GM10847 (cell line): Measurements from ENCODE around the gene ANKFN1.

ENCODE experiments used
- POLR2A ChIP-seq: IDR thresholded peaks from 2 replicates; pipeline ENCODE4 v1.6.1; 2011; ENCODE audit not compliant: insufficient read length; ENCODE audit errors: extremely low read depth

The ANKFN1 gene

DNA sequence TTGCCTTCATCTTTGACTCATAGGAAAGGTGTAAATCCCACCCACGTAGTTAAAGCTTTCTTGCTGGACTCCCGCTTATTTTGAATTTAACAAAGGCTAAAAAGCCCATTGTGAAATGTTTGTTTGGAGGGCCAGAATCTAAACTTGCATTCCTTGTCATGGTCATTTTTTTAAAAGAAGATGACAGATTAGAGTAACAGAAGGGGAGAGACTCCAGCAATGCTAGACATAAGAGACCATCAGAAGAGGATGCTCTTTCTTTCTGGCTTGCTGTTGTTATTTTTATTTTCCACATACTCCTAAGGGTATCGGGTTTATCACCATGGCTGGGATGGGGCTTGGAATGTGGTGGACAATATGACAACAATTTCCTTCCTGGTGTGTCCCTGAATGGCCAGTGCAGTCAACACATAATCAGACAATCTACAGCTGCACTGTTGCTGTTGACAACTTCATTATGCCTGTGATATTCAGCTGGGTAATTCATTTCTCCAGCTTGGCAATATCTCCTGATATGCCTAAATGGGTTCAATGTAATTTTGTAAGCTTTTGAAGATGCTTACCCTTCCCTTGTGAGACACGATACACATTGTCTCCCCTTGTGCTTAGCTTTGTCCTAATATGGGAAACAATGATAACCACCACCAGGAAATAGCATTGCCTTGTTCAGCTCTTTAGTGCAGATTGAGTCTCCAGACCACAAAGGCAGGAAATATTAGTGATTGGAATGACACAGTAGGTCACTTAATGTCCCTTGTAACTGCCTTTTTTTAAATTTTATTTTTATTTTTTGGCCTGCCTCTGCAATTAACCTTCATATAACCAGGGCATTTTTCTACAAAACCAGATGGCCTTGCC, 164.3 kb downstream of the ANKFN1 start:
- TF ChIP-seq POLR2A = no peak

- TF ChIP-seq POLR2A = no peak
Observed at GRCh38 chr17:56319531-56319930, 166.3 kb downstream of the ANKFN1 start.

GRCh38 chr17:56320443-56320842, 167.2 kb downstream of the ANKFN1 start:
- no peak for TF ChIP-seq POLR2A

DNA sequence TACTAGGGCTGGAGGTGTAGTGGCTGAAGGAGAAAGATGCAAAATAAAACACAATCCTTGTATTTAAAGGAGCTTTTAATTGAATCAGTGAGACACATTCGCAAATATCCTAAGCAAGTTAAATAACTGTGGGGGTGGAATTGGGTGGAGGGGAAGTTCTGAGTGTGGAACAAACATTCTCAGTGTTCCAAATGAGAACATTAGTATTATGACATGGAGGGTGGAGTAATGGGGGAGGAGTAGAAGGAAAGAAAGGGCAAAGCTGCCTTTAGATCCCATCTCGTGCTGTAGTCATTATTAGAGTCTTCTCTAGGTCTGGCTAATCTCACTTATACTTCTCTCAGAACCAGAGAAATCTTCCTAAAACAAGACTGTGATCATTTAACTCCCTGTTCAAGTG, 169.7 kb downstream of the ANKFN1 start:
- TF ChIP-seq POLR2A = no peak

DNA sequence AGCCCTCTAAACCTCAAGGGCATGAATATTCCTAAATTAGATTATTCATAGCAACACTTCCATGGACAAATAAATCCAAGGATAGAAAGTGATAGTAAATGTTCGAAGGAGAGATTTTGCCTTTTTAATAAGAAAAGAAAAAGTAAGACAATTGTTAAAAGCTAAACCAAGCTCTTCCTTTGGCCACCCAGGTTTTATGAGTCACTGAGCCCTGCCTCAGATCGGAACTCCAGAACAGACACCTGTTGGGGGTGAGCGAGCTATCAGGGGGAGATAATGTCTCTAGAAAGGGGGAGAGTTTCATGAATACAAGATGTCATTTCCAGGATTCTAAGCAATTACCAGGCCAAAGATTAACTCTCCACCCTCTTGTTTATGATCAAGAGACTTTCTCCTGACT, 171.4 kb downstream of the ANKFN1 start:
- TF ChIP-seq POLR2A = no peak

- TF ChIP-seq POLR2A = no peak
Observed at GRCh38 chr17:56325313-56326000, 172.2 kb downstream of the ANKFN1 start.

DNA sequence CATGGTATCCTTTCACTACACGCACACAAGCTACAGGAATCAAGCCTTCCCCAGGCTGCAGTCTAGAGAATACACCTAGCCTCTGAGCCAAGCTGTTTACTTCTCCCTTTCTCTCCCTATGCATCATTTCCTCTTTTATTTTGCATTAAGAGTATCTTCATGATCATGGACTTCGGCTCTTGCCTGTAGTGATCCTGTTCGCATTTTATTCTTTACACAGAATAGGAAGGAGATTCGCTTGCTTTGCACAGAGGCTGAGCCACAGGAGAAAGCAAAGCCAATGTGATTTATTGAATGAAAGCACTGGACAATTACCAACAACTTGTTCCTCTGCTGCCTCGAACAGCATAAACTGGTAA, 172.7 kb downstream of the ANKFN1 start:
- TF ChIP-seq POLR2A = no peak

- no peak for TF ChIP-seq POLR2A
Observed at GRCh38 chr17:56347639-56348038, 194.4 kb downstream of the ANKFN1 start.

DNA sequence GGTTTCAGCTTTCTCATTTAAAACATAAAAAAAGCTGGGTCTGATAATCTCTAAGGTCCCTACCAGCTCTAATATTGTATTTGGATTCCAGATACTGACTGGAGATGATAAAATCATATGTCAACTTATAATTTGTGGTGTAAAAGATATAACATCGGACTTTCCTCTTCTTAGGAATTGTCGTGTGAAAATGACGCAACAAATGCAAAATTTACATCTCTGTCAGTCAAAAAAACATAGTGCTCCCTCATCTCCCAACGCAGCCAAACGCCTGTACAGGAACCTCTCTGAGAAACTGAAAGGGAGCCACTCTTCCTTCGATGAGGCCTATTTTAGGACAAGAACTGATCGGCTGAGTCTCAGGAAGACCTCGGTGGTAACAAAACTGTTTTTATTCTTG, 197.3 kb downstream of the ANKFN1 start:
- TF ChIP-seq POLR2A = no peak

DNA sequence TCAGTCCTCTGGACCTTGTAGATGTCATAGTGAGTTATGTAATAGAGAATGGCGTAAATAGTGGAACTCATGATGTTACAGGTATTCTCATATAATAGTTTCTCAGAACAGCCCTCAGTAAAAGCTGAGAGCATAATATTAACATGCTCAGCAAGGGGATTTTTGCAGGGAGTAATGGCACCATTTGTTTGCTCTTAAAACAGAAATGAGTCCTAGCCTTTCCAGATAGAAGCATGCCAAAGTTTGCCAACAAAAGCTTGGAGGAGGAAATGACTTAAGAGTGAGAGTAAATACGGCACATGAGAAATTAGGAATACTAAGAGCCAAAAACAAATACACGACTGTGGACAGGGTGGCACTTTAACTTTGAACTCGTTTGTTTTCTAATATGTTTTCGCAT, 198.4 kb downstream of the ANKFN1 start:
- no peak for TF ChIP-seq POLR2A

DNA sequence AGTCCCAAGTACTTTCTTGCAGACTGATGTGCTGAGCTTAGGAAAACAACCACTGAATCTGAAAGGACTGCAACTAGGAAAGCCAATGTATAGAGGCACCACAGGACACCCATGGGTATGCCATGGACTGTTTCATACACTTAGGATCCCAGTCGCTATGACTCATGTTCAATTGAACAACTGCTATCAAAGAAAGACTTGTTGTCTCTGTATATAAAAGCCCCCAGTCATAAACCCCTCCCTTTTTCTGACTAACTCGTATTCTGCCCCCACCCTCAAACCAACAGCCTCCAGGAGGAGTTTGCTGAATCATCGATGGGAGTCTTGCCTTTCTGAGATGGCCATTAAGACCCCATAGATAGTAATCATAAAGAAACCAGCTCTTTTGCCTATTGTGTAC, 205.4 kb downstream of the ANKFN1 start:
- no peak for TF ChIP-seq POLR2A

DNA sequence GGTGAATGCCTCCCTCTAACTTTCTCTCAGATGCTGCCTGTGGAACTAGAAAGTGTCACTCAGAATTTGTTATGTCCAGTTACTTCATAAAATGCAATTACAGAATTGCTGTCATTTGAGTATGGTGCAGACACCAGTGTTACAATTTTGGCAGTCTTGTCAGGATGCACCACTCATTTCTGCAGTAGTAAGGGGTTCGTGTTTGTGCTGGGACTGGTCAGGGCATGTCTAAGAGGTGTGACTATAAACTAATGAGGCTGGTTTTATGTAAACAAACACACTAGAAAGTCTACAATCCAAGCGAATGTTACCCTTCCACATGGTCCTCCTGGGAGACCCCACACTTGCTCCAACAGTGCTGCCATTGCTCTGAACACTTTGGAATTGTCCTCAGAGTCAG, 206.2 kb downstream of the ANKFN1 start:
- no peak for TF ChIP-seq POLR2A

DNA sequence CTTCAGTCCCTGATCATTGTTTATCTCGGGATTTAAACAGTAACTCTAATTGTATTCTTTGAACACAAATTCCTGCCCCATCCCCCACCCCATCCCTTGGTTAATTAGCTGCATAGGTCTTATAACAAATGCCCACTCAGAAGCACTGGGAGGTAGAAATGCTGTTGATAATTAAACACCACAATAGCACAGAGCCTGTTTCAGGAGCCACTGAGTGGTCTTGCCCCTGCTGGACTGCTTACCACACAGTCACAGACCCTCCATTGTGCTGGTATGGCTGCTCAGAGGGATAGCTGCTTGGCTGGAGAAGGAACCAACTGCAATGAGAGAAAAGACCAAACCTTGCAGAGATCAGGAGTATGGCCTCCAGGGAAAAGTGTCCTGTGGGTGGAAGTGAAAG, 214.1 kb downstream of the ANKFN1 start:
- no peak for TF ChIP-seq POLR2A

DNA sequence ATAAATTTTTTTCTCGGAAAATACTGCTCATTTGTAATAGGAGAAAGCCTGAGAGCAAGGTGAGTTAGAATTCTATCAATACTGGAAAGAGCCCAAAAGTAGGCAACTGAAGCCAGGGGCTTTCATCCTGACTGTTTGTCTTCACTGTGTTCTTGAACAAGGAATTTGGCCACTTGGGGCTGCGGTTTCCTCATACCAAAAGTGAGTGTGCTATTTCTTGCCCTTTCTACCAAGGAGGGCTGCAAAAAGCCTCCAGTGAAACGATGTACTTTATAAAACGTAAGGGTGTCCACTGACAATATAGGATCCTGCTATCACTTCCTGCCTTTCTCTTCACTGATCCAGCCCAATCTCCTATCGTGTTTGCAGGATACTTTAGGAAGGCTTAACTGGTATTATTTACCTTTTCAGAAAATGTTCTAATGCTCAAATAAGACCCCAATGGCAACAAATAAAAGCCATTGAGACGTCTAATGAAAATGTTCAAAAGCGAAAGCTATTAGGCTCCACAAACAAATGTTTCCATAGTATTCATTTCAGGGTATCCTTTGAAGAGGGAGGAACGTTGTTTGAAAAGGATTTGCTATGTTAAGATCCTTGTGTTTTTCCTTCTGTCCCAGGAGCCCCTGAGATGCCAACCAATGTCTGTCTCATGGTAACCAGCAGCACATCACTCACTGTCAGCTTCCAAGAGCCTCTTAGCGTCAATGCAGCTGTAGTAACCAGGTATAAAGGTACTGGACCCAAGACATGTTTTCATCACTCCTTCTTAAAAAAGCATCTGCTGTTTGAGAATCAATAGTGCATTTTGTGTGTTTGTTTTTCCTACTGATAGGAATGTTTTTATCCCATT, 220.9 kb downstream of the ANKFN1 start:
- TF ChIP-seq POLR2A = no peak

DNA sequence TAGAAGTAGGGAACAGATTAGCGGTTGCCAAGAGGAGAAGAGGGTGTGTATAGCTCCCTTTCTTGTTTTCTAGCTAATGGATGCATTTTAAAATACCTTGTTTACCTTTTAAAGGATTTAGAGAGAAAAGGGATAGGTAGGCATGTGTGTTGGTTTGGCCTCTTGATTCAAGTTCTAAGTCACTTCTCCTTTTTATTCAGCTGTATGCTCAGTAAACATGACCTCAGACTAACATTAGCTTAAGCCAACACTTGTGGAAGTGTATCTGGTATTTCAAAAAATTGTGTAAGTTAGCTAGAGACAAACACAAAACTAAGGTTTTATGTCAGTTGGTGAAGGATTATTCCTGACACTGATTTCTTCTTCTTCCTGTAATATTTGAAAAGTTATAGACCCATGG, 236.1 kb downstream of the ANKFN1 start:
- TF ChIP-seq POLR2A = no peak

DNA sequence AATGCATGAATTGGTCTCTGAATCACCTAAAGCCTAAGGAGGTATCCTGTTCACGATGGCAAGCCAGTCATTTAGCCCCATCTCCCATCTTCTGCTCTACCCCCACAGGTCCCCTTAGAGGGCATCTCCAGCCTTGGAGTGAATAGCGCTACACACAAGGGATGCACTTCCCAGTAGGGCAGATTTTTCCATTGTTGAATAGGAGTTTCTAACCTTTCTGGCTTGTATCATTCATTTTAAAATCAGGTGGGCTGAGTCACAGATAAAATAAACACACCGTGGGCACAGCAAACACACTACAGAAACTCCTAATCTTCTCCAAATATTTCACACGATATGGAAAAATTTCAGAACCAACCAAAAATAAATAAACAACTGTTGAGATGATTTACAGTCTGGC, 239.0 kb downstream of the ANKFN1 start:
- no peak for TF ChIP-seq POLR2A

GRCh38 chr17:56393156-56393555, 239.9 kb downstream of the ANKFN1 start:
- no peak for TF ChIP-seq POLR2A
